H1 (cell line): Measurements from ENCODE around the gene C14orf93. TPM values are rescaled to one million over a fixed set of nuclear protein-coding genes. Genes with fewer than 3 reads are reported as not detected.

Experiments used
- CTCF ChIA-PET: fragments of 300-600 bp; sonication (Branson Sonifier 250); formaldehyde crosslinking; loops from one replicate; lab custom pipeline; 2021; ENCODE audit not compliant: partially characterized antibody; lab: Charles Lee
- POLR2A ChIA-PET: fragments of 300-600 bp; sonication (Branson Sonifier 250); formaldehyde crosslinking; loops from one replicate; lab custom pipeline; 2021; ENCODE audit warnings: inconsistent platforms; ENCODE audit not compliant: partially characterized antibody; lab: Charles Lee
- DNase-seq, 2 experiments: peaks; one replicate each; pipeline versions ENCODE4 v3.0.0 to v3.0.0-alpha.2; 2010 to 2022; ENCODE audit warnings: low spot score in 2 of 2, low read depth in 1 of 2, mixed read lengths in 1 of 2
- FAIRE-seq: peaks from 2 replicates; lab custom pipeline; 2011; peaks lifted over from hg19 to GRCh38; lab: Jason Lieb, UNC
- H2AFZ ChIP-seq: 2 replicates; pipeline ENCODE4 v1.8.1; 2012; ENCODE audit warnings: low read length, inconsistent platforms
- H2AK5ac ChIP-seq: 2 replicates; pipeline ENCODE4 v1.6.1; 2013; ENCODE audit warnings: low read depth, low read length
- H2BK120ac ChIP-seq: replicated peaks from 2 replicates; pipeline ENCODE3; 2013; ENCODE audit warnings: low read depth, low read length, inconsistent platforms
- H2BK12ac ChIP-seq: 2 replicates; pipeline ENCODE4 v1.6.1; 2013; ENCODE audit warnings: low read depth, low read length
- H2BK15ac ChIP-seq: 2 replicates; pipeline ENCODE4 v1.6.1; 2013; ENCODE audit warnings: low read length
- H2BK20ac ChIP-seq: 2 replicates; pipeline ENCODE4 v1.6.1; 2013; ENCODE audit warnings: low read length
- H2BK5ac ChIP-seq: 2 replicates; pipeline ENCODE4 v1.6.1; 2013; ENCODE audit warnings: low read depth, low read length
- H3K14ac ChIP-seq: 2 replicates; pipeline ENCODE4 v1.6.1; 2013; ENCODE audit warnings: inconsistent platforms; ENCODE audit not compliant: insufficient read length
- H3K18ac ChIP-seq: 2 replicates; pipeline ENCODE4 v1.6.1; 2013; ENCODE audit warnings: low read length; ENCODE audit errors: extremely low read depth
- H3K23ac ChIP-seq: 2 replicates; pipeline ENCODE4 v1.6.1; 2013; ENCODE audit warnings: inconsistent platforms; ENCODE audit not compliant: insufficient read length
- H3K23me2 ChIP-seq: 2 replicates; pipeline ENCODE4 v1.6.1; 2013; ENCODE audit warnings: low read depth, low read length
- H3K27ac ChIP-seq: 2 replicates; pipeline ENCODE4 v1.6.1; 2011; ENCODE audit warnings: low read depth, low read length, inconsistent platforms
- H3K27me3 ChIP-seq, 4 experiments: replicated peaks in 1 of 4; 1 replicate in 1 of 4; 2 replicates in 3 of 4; pipeline versions ENCODE4 v1.6.1 to v1.8.1; 2011 to 2013; ENCODE audit warnings: low read length in 3 of 4, mild to moderate bottlenecking in 3 of 4, inconsistent platforms in 2 of 4, mixed read lengths in 2 of 4, moderate library complexity in 1 of 4; ENCODE audit not compliant: control insufficient read depth in 3 of 4, insufficient read depth in 3 of 4; ENCODE audit errors: extremely low read depth in 1 of 4
- H3K36me3 ChIP-seq, 4 experiments: 2 replicates each; pipeline versions ENCODE4 v1.6.1 to v1.8.1; 2011 to 2013; ENCODE audit warnings: mild to moderate bottlenecking in 4 of 4, low read length in 3 of 4, moderate library complexity in 2 of 4, control low read depth in 1 of 4, inconsistent platforms in 1 of 4; ENCODE audit not compliant: insufficient read depth in 4 of 4, control insufficient read depth in 2 of 4
- H3K4ac ChIP-seq: replicated peaks from 2 replicates; pipeline ENCODE3; 2013; ENCODE audit warnings: low read length, low read depth, mixed read lengths, inconsistent platforms; ENCODE audit not compliant: insufficient read length
- H3K4me1 ChIP-seq, 4 experiments: replicated peaks in 1 of 4; 1 replicate in 1 of 4; 2 replicates in 3 of 4; pipeline versions ENCODE4 v1.6.1 to v1.8.1; 2011 to 2013; ENCODE audit warnings: low read length in 3 of 4, inconsistent platforms in 2 of 4, mixed read lengths in 1 of 4; ENCODE audit not compliant: insufficient read depth in 4 of 4, control insufficient read depth in 3 of 4
- H3K4me2 ChIP-seq, 2 experiments: 2 replicates each; pipeline versions ENCODE4 v1.6.1 to v1.8.1; 2011 to 2013; ENCODE audit warnings: low read depth in 2 of 2, low read length in 2 of 2, control low read depth in 1 of 2, inconsistent platforms in 1 of 2, mild to moderate bottlenecking in 1 of 2; ENCODE audit not compliant: insufficient read depth in 1 of 2
- H3K4me3 ChIP-seq, 4 experiments: fragments of 200-600, 300-600 bp in 1 of 4; sonication (generic), shearing (Covaris generic), sonication (Bioruptor Twin) in 1 of 4; 2 replicates each; pipeline versions ENCODE4 v1.5.1 to v1.8.1; 2011 to 2016; ENCODE audit warnings: low read length in 4 of 4, low read depth in 3 of 4, control low read depth in 2 of 4, inconsistent platforms in 2 of 4, mild to moderate bottlenecking in 2 of 4, mixed read lengths in 1 of 4, moderate library complexity in 1 of 4; ENCODE audit not compliant: insufficient read depth in 2 of 4; ENCODE audit errors: extremely low read depth in 1 of 4
- H3K56ac ChIP-seq: replicated peaks from 2 replicates; pipeline ENCODE3; 2013; ENCODE audit warnings: low read depth, mild to moderate bottlenecking, mixed read lengths, low read length, inconsistent platforms; ENCODE audit not compliant: insufficient read length
- H3K79me1 ChIP-seq: 2 replicates; pipeline ENCODE4 v1.6.1; 2013; ENCODE audit warnings: low read depth, low read length, control low read depth
- H3K79me2 ChIP-seq, 2 experiments: 2 replicates each; pipeline versions ENCODE4 v1.6.1 to v1.8.1; 2012 to 2013; ENCODE audit warnings: low read length in 2 of 2, mild to moderate bottlenecking in 2 of 2, inconsistent platforms in 1 of 2; ENCODE audit not compliant: insufficient read depth in 2 of 2, control insufficient read depth in 1 of 2
- H3K9ac ChIP-seq, 4 experiments: replicated peaks in 1 of 4; 1 replicate in 1 of 4; 2 replicates in 3 of 4; pipeline versions ENCODE4 v1.6.1 to v1.8.1; 2011 to 2013; ENCODE audit warnings: low read depth in 3 of 4, low read length in 3 of 4, control low read depth in 2 of 4, mild to moderate bottlenecking in 2 of 4, moderate library complexity in 2 of 4, inconsistent platforms in 1 of 4; ENCODE audit errors: extremely low read depth in 1 of 4
- H3K9me3 ChIP-seq, 2 experiments: 2 replicates each; pipeline versions ENCODE4 v1.6.1 to v1.8.1; 2012 to 2013; ENCODE audit warnings: mild to moderate bottlenecking in 2 of 2, moderate library complexity in 2 of 2, control low read depth in 1 of 2, inconsistent platforms in 1 of 2, low read depth in 1 of 2, low read length in 1 of 2, mixed read lengths in 1 of 2; ENCODE audit not compliant: insufficient read depth in 2 of 2
- H4K20me1 ChIP-seq, 2 experiments: replicated peaks in 1 of 2; 2 replicates each; pipeline versions ENCODE3 to v1.8.1; 2011 to 2013; ENCODE audit warnings: inconsistent platforms in 2 of 2, low read length in 2 of 2, mild to moderate bottlenecking in 1 of 2; ENCODE audit not compliant: insufficient read depth in 2 of 2, control insufficient read depth in 1 of 2
- H4K5ac ChIP-seq: 2 replicates; pipeline ENCODE4 v1.6.1; 2013; ENCODE audit warnings: low read length, low read depth, mixed read lengths, inconsistent platforms; ENCODE audit not compliant: insufficient read length
- H4K8ac ChIP-seq: 2 replicates; pipeline ENCODE4 v1.8.0; 2013; ENCODE audit warnings: mild to moderate bottlenecking, moderate library complexity, low read length, inconsistent platforms; ENCODE audit not compliant: insufficient read depth; ENCODE audit errors: extremely low read depth
- H4K91ac ChIP-seq: replicated peaks from 2 replicates; pipeline ENCODE3; 2013; ENCODE audit warnings: low read length, mixed read lengths, inconsistent platforms; ENCODE audit not compliant: insufficient read length
- BRCA1 ChIP-seq: IDR thresholded peaks from 2 replicates; pipeline ENCODE4 v1.6.1; 2012; ENCODE audit warnings: low read depth, low read length, improper control_type of control experiment
- CBX5 ChIP-seq: fragments of 300-800, 300-1000 bp; sonication (generic); IDR thresholded peaks from 2 replicates; pipeline ENCODE4 v1.7.1; 2016; ENCODE audit warnings: antibody characterized with exemption, low read length, low read depth
- EP300 ChIP-seq, 2 experiments: IDR thresholded peaks; 1 replicate in 1 of 2; 2 replicates in 1 of 2; pipeline ENCODE4 v1.6.1; 2011 to 2012; ENCODE audit warnings: low read depth in 2 of 2, low read length in 2 of 2, mild to moderate bottlenecking in 2 of 2, borderline replicate concordance in 1 of 2, inconsistent platforms in 1 of 2, moderate library complexity in 1 of 2
- JUND ChIP-seq: IDR thresholded peaks from 2 replicates; pipeline ENCODE4 v1.6.1; 2011; ENCODE audit warnings: mild to moderate bottlenecking, improper control_type of control experiment, low read length
- RBBP5 ChIP-seq: IDR thresholded peaks from 2 replicates; pipeline ENCODE4 v1.7.1; 2012; ENCODE audit warnings: low read depth, mild to moderate bottlenecking, inconsistent platforms, low read length, moderate library complexity, borderline replicate concordance
- WGBS, 2 experiments: shearing (Covaris generic) in 1 of 2; methylation state at CpG; one replicate each; pipeline versions ENCODE4 v1.1.6 to v1.1.7; 2013 to 2015; ENCODE audit warnings: low lambda C conversion rate in 2 of 2, mixed read lengths in 2 of 2, inconsistent platforms in 1 of 2, low coverage in 1 of 2, missing lambda C conversion rate in 1 of 2; ENCODE audit not compliant: insufficient replicate concordance in 2 of 2, insufficient coverage in 1 of 2, insufficient read length in 1 of 2; ENCODE audit errors: extremely low coverage in 1 of 2, missing lambda C conversion rate in 1 of 2; 5-methylcytosine and 5-hydroxymethylcytosine counted together
- polyA plus RNA-seq, 7 experiments: library from polyadenylated mRNA; depleted of rRNA in 3 of 7; stranded (reverse) in 5 of 7; unstranded in 2 of 7; fragments of >200 nt in 5 of 7; fragments of 200-250 nt in 2 of 7; gene quantifications; 1 replicate in 5 of 7; 2 replicates in 1 of 7; 4 replicates in 1 of 7; pipeline versions ENCODE4 v1.2.1 to v1.2.3, GENCODE V29; 2011 to 2013; ENCODE audit warnings: missing spikeins in 2 of 7, mixed read lengths in 2 of 7
- total RNA-seq: library from RNA; stranded (reverse); fragmentation: NEBNext Ultra II Directional; extraction: Animal tissue kit (Norgen Biotek cat#: 25700); gene quantifications from 2 replicates; pipeline ENCODE4 v1.2.1, GENCODE V29; 2021
- TF ChIP-seq, protein P1 (sequence below): IDR thresholded peaks from 2 replicates; pipeline ENCODE4 v1.6.1; 2012; ENCODE audit warnings: inconsistent platforms
- TF ChIP-seq, protein P2 (sequence below): IDR thresholded peaks from 2 replicates; pipeline ENCODE4 v1.6.1; 2012; ENCODE audit warnings: inconsistent platforms

The C14orf93 gene
- total and polyA plus RNA-seq, 2 of the 8 experiments (the other 6 are each of a cell fraction or from before 2014, with no cell fraction given) = 7.8 to 8.2 TPM

DNA sequence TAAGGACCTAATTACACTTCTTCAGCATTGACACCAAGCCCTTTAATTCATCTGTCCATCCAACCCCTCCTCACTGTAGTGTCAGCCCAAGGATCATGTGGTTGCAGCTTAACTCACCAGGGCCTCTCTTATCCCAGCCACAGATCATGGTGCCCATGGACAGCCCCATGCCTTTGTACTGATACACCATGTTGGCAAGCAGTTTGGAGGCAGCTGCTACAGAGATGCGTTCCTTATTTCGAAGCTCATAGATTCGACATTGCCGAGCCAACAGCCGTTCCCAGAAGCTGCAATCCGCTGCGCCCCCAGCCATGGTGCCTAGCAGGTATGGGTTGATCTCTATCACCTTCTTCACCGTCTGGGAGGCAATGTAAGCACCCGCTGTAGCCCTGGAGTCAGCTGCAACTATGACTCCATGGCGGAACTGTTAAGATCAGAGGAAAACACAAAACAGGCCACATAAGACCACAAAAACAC is 23.3 kb upstream of the C14orf93 start:
- TF ChIP-seq JUND (no peak), CBX5 (no peak), RBBP5 (no peak), BRCA1 (no peak), EP300 (IDR thresholded peaks at IDR 0.05; ENCODE audit: borderline replicate concordance in 1 of 2, low read depth in 2 of 2, low read length in 2 of 2) (no peak)
- TF ChIP-seq, protein P1, sequence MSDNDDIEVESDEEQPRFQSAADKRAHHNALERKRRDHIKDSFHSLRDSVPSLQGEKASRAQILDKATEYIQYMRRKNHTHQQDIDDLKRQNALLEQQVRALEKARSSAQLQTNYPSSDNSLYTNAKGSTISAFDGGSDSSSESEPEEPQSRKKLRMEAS = no peak
- TF ChIP-seq, protein P2, sequence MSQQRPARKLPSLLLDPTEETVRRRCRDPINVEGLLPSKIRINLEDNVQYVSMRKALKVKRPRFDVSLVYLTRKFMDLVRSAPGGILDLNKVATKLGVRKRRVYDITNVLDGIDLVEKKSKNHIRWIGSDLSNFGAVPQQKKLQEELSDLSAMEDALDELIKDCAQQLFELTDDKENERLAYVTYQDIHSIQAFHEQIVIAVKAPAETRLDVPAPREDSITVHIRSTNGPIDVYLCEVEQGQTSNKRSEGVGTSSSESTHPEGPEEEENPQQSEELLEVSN = no peak
- Histone ChIP-seq H3K9ac (peak overlapping the region in 2 of 4 experiments; percentile 13 to 16; a peak in 2 of 7 replicates), H3K79me2 (peaks cover 0 to 28% of the 10 kb centered on the region in 2 experiments; a peak in 3 of 4 replicates), H3K4me3 (peak overlapping the region; percentile 79 to 95 (median 88); a peak in 6 of 8 replicates), H3K36me3 (peaks cover 5 to 46% (median 34%) of the 10 kb centered on the region in 4 experiments), H4K91ac (no peak overlapping the region), H3K18ac (no peak overlapping the region), H3K56ac (no peak overlapping the region), H3K27ac (no peak overlapping the region), H2BK5ac (no peak overlapping the region), H3K23me2 (peaks cover 3% of the 10 kb centered on the region), H3K27me3 (no peaks in the 10 kb centered on the region), H3K4me1 (peaks cover 0 to 3% (median 1%) of the 10 kb centered on the region in 4 experiments; a peak in 2 of 7 replicates), H3K14ac (no peak overlapping the region), H2BK15ac (no peak overlapping the region), H3K23ac (no peak overlapping the region), H3K9me3 (no peaks in the 10 kb centered on the region), H2AK5ac (no peak overlapping the region), H2BK20ac (no peak overlapping the region), H2AFZ (no peak overlapping the region), H2BK120ac (no peak overlapping the region), H2BK12ac (no peak overlapping the region), H4K5ac (no peak overlapping the region), H3K4me2 (peak overlapping the region; percentile 75 to 78; a peak in 3 of 4 replicates), H4K8ac (no peak overlapping the region), H3K79me1 (peaks cover 5% of the 10 kb centered on the region), H4K20me1 (peaks cover 2 to 3% of the 10 kb centered on the region in 2 experiments), H3K4ac (no peak overlapping the region)
- ChIA-PET POLR2A (interaction anchor here (1.3 to 8.3 kb wide), 12 partner anchors 13 to 103 kb away, joined by 3 to 94 read pairs (median 10); partner anchors contain the start of genes AJUBA, CDH24 and PRMT5), CTCF (interaction anchor here (0.8 to 3.0 kb wide), 11 partner anchors 9 to 60 kb away, joined by 3 to 19 read pairs (median 4); partner anchors contain the start of genes AJUBA and PSMB11)
- WGBS, 2 experiments = 98% methylated on average over 10 of the region's 10 CpGs; no CpG with 5 or more reads in 1 of the 2 experiments
- FAIRE-seq (no peak), DNase-seq (no peak)
